Tibial nerve (tissue), 4 donors: Measurements from ENCODE around the gene TNFRSF18.

Source experiments
- CTCF ChIP-seq, 5 experiments: fragments of 200-600 bp in 3 of 5; fragments of 450-650 bp in 2 of 5; sonication (generic) in 3 of 5; IDR thresholded peaks; one replicate each; pipeline ENCODE4 v1.5.1; 2016 to 2019; ENCODE audit warnings: antibody characterized with exemption in 5 of 5, mild to moderate bottlenecking in 3 of 5, moderate library complexity in 2 of 5
- EP300 ChIP-seq, 2 donors: sonication (generic); formaldehyde crosslinking; IDR thresholded peaks; one replicate each; pipeline ENCODE4 v1.6.1; 2017; ENCODE audit warnings: antibody characterized with exemption in 2 of 2, mild to moderate bottlenecking in 1 of 2
- POLR2A ChIP-seq, 2 donors: fragments of 450-650 bp; IDR thresholded peaks; one replicate each; pipeline ENCODE4 v1.6.1; 2017; ENCODE audit warnings: antibody characterized with exemption in 2 of 2, mild to moderate bottlenecking in 2 of 2, moderate library complexity in 2 of 2

- TF ChIP-seq POLR2A (IDR thresholded peaks at IDR 0.05) (no peak), CTCF (IDR thresholded peaks at IDR 0.05) (no peak), EP300 (IDR thresholded peaks at IDR 0.05) (no peak)
Measured at GRCh38 chr1:1216770-1217620, 10.6 kb upstream of the TNFRSF18 start.
